Measurements from ENCODE around the gene RTN4R. TPM values are rescaled to one million over a fixed set of nuclear protein-coding genes. Genes with fewer than 3 reads are reported as not detected.

The RTN4R gene
- total and polyA plus RNA-seq, 2 experiments from 2014 or later = 10.6 to 38.4 TPM

GRCh38 chr22:20247608-20248171, 20.4 kb downstream of the RTN4R start:
- H3K36me3 ChIP-seq (ENCODE audit: insufficient read depth) = no peaks in the 10 kb centered on the region
- H4K20me1 ChIP-seq (replicated peaks; ENCODE audit: insufficient read depth) = no peaks in the 10 kb centered on the region; the same call in 1 of the 2 replicates
- DNase-seq (ENCODE audit: low spot score) = no peak
- no peak for TF ChIP-seq ZNF331 (CRISPR knock-in tag; IDR thresholded peaks at IDR 0.05; ENCODE audit: low read depth)
- no peak for TF ChIP-seq CTCF (conservative IDR thresholded peaks at IDR 0.05; ENCODE audit: low read depth in 2 of 2)
- no peak for TF ChIP-seq NANOG (IDR thresholded peaks at IDR 0.05; ENCODE audit: borderline replicate concordance)
- no peak for TF ChIP-seq EZH2phosphoT487 (IDR thresholded peaks at IDR 0.05; ENCODE audit: unreplicated experiment)
- no peak for TF ChIP-seq JUNB (IDR thresholded peaks at IDR 0.05; ENCODE audit: unreplicated experiment)
- H3K27me3 Mint-ChIP-seq (ENCODE audit: insufficient read depth, low read depth, poor library complexity) = peaks cover 5% of the 10 kb centered on the region
- 0 out of 2 replicates have a peak, but pooled peaks cover 10% of the 10 kb centered on the region for H3K79me2 ChIP-seq (replicated peaks; ENCODE audit: insufficient read depth)
- no peak for ATAC-seq
- no peak overlapping the region for H2AFZ ChIP-seq
- peaks cover 8% of the 10 kb centered on the region; the same call in 1 of the 2 replicates for H3K4me1 ChIP-seq (ENCODE audit: insufficient read depth)
- H3F3A ChIP-seq (replicated peaks; ENCODE audit: low read depth) = no peaks in the 10 kb centered on the region
- H3K36me3 Mint-ChIP-seq (ENCODE audit: low read depth) = no peaks in the 10 kb centered on the region
- peaks cover 26% of the 10 kb centered on the region for H3K4me1 Mint-ChIP-seq
- H3K9me2 ChIP-seq (ENCODE audit: insufficient read depth) = no peaks in the 10 kb centered on the region
- no peaks in the 10 kb centered on the region; the same call in 2 of the 3 replicates for H3K9me3 Mint-ChIP-seq
- no peak overlapping the region for H3K27ac Mint-ChIP-seq
- no peak overlapping the region for H3K27ac ChIP-seq (ENCODE audit: low read depth)
- H3K27me3 ChIP-seq (ENCODE audit: insufficient read depth) = no peaks in the 10 kb centered on the region
- H3K4me3 Mint-ChIP-seq = no peak overlapping the region
- no peak overlapping the region for H3K4me2 ChIP-seq
- H3K4me3 ChIP-seq = no peak overlapping the region

GRCh38 chr22:20247010-20247505, 21.1 kb downstream of the RTN4R start:
- Mint-ChIP-seq H3K4me1 (peaks cover 29% of the 10 kb centered on the region), H3K9me3 (no peaks in the 10 kb centered on the region; the same call in 2 of the 3 replicates), H3K4me3 (no peak overlapping the region), H3K27me3 (ENCODE audit: insufficient read depth, low read depth, poor library complexity) (peaks cover 7% of the 10 kb centered on the region), H3K36me3 (ENCODE audit: low read depth) (no peaks in the 10 kb centered on the region; the same call in 2 of the 3 replicates), H3K27ac (peak overlapping the region; percentile 84; the same call in 1 of the 2 replicates)
- Histone ChIP-seq H3K4me3 (no peak overlapping the region), H2AFZ (no peak overlapping the region), H3K27me3 (ENCODE audit: insufficient read depth) (no peaks in the 10 kb centered on the region), H3K27ac (ENCODE audit: low read depth) (no peak overlapping the region), H3K9me2 (ENCODE audit: insufficient read depth) (no peaks in the 10 kb centered on the region), H3K4me1 (ENCODE audit: insufficient read depth) (peaks cover 8% of the 10 kb centered on the region; the same call in 1 of the 2 replicates), H3F3A (replicated peaks; ENCODE audit: low read depth) (no peaks in the 10 kb centered on the region), H3K4me2 (no peak overlapping the region), H3K79me2 (replicated peaks; ENCODE audit: insufficient read depth) (0 out of 2 replicates have a peak, but pooled peaks cover 6% of the 10 kb centered on the region), H3K36me3 (ENCODE audit: insufficient read depth) (no peaks in the 10 kb centered on the region), H4K20me1 (replicated peaks; ENCODE audit: insufficient read depth) (no peaks in the 10 kb centered on the region; the same call in 1 of the 2 replicates)
- peak in 1 of 2 experiments; percentile 17; a peak in 1 of 4 replicates for TF ChIP-seq CTCF (conservative IDR thresholded peaks at IDR 0.05; ENCODE audit: low read depth in 2 of 2)
- TF ChIP-seq ZNF331 (CRISPR knock-in tag; IDR thresholded peaks at IDR 0.05; ENCODE audit: low read depth) = no peak
- DNase-seq (ENCODE audit: low spot score) = peak; percentile 30
- peak; percentile 17 for ATAC-seq
